ENCODE results near the gene BCL11B. TPM values are rescaled to one million over a fixed set of nuclear protein-coding genes. Genes with fewer than 3 reads are reported as not detected.

Gene BCL11B
- total and polyA plus RNA-seq, 2 of the 8 experiments (the other 6 are each of a cell fraction or from before 2014, with no cell fraction given): 0.63 to 5.9 TPM

DNA sequence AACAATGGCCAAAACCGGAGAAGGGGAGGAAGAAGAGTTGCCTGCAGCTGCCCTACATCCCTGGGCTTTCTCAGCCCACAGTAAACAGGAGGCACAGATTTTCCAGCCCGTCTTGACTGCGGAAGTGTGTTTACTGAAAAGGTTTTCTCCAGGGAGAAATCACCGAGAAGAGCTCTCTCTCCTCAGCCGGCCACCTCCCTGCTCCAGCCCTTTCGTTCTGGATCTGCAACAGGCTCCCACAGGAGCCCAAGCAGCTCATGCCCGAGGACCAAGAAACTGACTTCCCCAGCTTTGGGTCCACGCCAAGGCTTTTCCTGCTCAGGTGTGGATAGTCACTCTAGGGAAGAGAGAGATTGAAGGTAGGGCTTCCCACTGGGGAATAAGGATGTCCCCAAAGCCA is 61.7 kb downstream of the BCL11B start (continued):
- TF ChIP-seq SP2 (IDR thresholded peaks at IDR 0.05; ENCODE audit: low read length): no peak
- no peak for TF ChIP-seq FOSL1 (IDR thresholded peaks at IDR 0.05; ENCODE audit: insufficient read depth, low read depth, low read length)
- TF ChIP-seq CTCF (IDR thresholded peaks at IDR 0.05; ENCODE audit: control extremely low read depth in 1 of 3, insufficient read depth in 1 of 3, low read depth in 1 of 3, low read length in 3 of 3): no peak
- TF ChIP-seq RXRA (IDR thresholded peaks at IDR 0.05; ENCODE audit: insufficient read depth, low read depth, low read length): no peak
- no peak for TF ChIP-seq JUN (IDR thresholded peaks at IDR 0.05; ENCODE audit: low read depth, low read length)
- no peak for TF ChIP-seq KDM4A (IDR thresholded peaks at IDR 0.05; ENCODE audit: low read depth, low read length, severe bottlenecking)

Data from H1 (cell line).